MM.1S (cell line): ENCODE data around the gene KCNH1.

ENCODE experiments used
- DNase-seq: peaks from one replicate; pipeline ENCODE4 v3.0.0-alpha.2; 2015
- H2AFZ ChIP-seq: fragments of 300-600 bp; sonication (generic); 2 replicates; pipeline ENCODE4 v1.6.0; 2016; ENCODE audit warnings: antibody characterized with exemption, low read length
- H3F3A ChIP-seq: fragments of 300-600 bp; sonication (generic); 2 replicates; pipeline ENCODE4 v1.6.1; 2016; ENCODE audit warnings: mild to moderate bottlenecking, antibody characterized with exemption, low read length, moderate library complexity, mixed read lengths; ENCODE audit not compliant: insufficient read depth
- H3K27ac ChIP-seq: fragments of 300-600 bp; sonication (generic); 2 replicates; pipeline ENCODE4 v1.5.1; 2016; ENCODE audit warnings: mild to moderate bottlenecking, low read length
- H3K27me3 ChIP-seq: fragments of 300-600 bp; sonication (generic); replicated peaks from 2 replicates; pipeline ENCODE4 v1.6.0; 2016; ENCODE audit warnings: low read length; ENCODE audit not compliant: insufficient read depth
- H3K36me3 ChIP-seq: fragments of 300-600 bp; sonication (generic); replicated peaks from 2 replicates; pipeline ENCODE4 v1.6.1; 2016; ENCODE audit warnings: mild to moderate bottlenecking, low read length, mixed read lengths; ENCODE audit not compliant: insufficient read depth
- H3K4me1 ChIP-seq: fragments of 300-600 bp; sonication (generic); 2 replicates; pipeline ENCODE4 v1.6.1; 2016; ENCODE audit warnings: low read length, mixed read lengths
- H3K4me2 ChIP-seq: fragments of 300-600 bp; sonication (generic); 2 replicates; pipeline ENCODE4 v1.6.0; 2016; ENCODE audit warnings: low read depth, low read length
- H3K4me3 ChIP-seq: fragments of 300-600 bp; sonication (generic); 2 replicates; pipeline ENCODE4 v1.5.1; 2016; ENCODE audit warnings: low read length, mixed read lengths
- H3K79me2 ChIP-seq: fragments of 300-600 bp; sonication (generic); 2 replicates; pipeline ENCODE4 v1.6.1; 2016; ENCODE audit warnings: mixed run types, low read length, mixed read lengths
- H3K9ac ChIP-seq: fragments of 300-600 bp; sonication (generic); 2 replicates; pipeline ENCODE4 v1.6.1; 2016; ENCODE audit warnings: low read length, mixed read lengths
- H3K9me2 ChIP-seq: fragments of 300-600 bp; sonication (generic); replicated peaks from 2 replicates; pipeline ENCODE4 v1.6.1; 2016; ENCODE audit warnings: mild to moderate bottlenecking, low read length, mixed read lengths; ENCODE audit not compliant: insufficient read depth
- H3K9me3 ChIP-seq: fragments of 300-600 bp; sonication (generic); replicated peaks from 2 replicates; pipeline ENCODE4 v1.6.1; 2016; ENCODE audit warnings: mild to moderate bottlenecking, low read length, mixed read lengths; ENCODE audit not compliant: insufficient read depth
- H4K20me1 ChIP-seq: fragments of 300-600 bp; sonication (generic); 2 replicates; pipeline ENCODE4 v1.6.1; 2016; ENCODE audit warnings: mild to moderate bottlenecking, low read length, moderate library complexity, mixed read lengths; ENCODE audit not compliant: insufficient read depth
- CTCF ChIP-seq: fragments of 300-600 bp; sonication (generic); IDR thresholded peaks from 2 replicates; pipeline ENCODE4 v1.5.1; 2016; ENCODE audit warnings: antibody characterized with exemption, low read length, mixed read lengths
- EZH2 ChIP-seq: fragments of 300-600 bp; sonication (generic); optimal IDR thresholded peaks from 2 replicates; pipeline ENCODE3; 2017; ENCODE audit warnings: low read depth, mild to moderate bottlenecking, antibody characterized with exemption, low read length, mixed read lengths
- EZH2phosphoT487 ChIP-seq: fragments of 300-600 bp; sonication (generic); IDR thresholded peaks from 2 replicates; pipeline ENCODE4 v1.6.1; 2018; ENCODE audit warnings: antibody characterized with exemption, low read length

Gene KCNH1

GRCh38 chr1:210855440-210855839, 278.5 kb downstream of the KCNH1 start:
- Histone ChIP-seq H3K36me3 (no peaks in the 10 kb centered on the region), H3K4me3 (no peak overlapping the region), H2AFZ (no peak overlapping the region), H3K27ac (no peak overlapping the region), H4K20me1 (no peaks in the 10 kb centered on the region), H3K9ac (no peak overlapping the region), H3K27me3 (no peaks in the 10 kb centered on the region), H3K9me3 (no peaks in the 10 kb centered on the region), H3K79me2 (no peaks in the 10 kb centered on the region), H3F3A (no peaks in the 10 kb centered on the region), H3K9me2 (no peaks in the 10 kb centered on the region), H3K4me1 (no peaks in the 10 kb centered on the region), H3K4me2 (no peak overlapping the region)
- DNase-seq = no peak
- TF ChIP-seq CTCF (no peak), EZH2phosphoT487 (no peak)

- H3K27ac ChIP-seq = no peak overlapping the region
- no peak for TF ChIP-seq EZH2phosphoT487
- no peak for TF ChIP-seq CTCF
- no peak for TF ChIP-seq EZH2
- H3K4me3 ChIP-seq = no peak overlapping the region
- no peak for DNase-seq
- no peaks in the 10 kb centered on the region for H3K4me1 ChIP-seq
- H3K36me3 ChIP-seq = no peaks in the 10 kb centered on the region
- H3K4me2 ChIP-seq = no peak overlapping the region
- no peak overlapping the region for H2AFZ ChIP-seq
- no peaks in the 10 kb centered on the region for H3K9me3 ChIP-seq
- H3K27me3 ChIP-seq = no peaks in the 10 kb centered on the region
- no peaks in the 10 kb centered on the region for H3K79me2 ChIP-seq
- no peaks in the 10 kb centered on the region for H3F3A ChIP-seq
- H3K9ac ChIP-seq = no peak overlapping the region
- H3K9me2 ChIP-seq = no peaks in the 10 kb centered on the region
- no peaks in the 10 kb centered on the region for H4K20me1 ChIP-seq
These were observed 280.7 kb downstream of the KCNH1 start for GRCh38 chr1:210853276-210853675.

- H2AFZ ChIP-seq = no peak overlapping the region
- no peak overlapping the region for H3K4me2 ChIP-seq
- no peaks in the 10 kb centered on the region for H4K20me1 ChIP-seq
- H3K4me1 ChIP-seq = no peaks in the 10 kb centered on the region
- H3K4me3 ChIP-seq = no peak overlapping the region
- no peaks in the 10 kb centered on the region for H3K27me3 ChIP-seq
- no peaks in the 10 kb centered on the region for H3K36me3 ChIP-seq
- no peak overlapping the region for H3K27ac ChIP-seq
- no peaks in the 10 kb centered on the region for H3K9me3 ChIP-seq
- no peaks in the 10 kb centered on the region for H3F3A ChIP-seq
- no peak for DNase-seq
- H3K9me2 ChIP-seq = no peaks in the 10 kb centered on the region
- no peaks in the 10 kb centered on the region for H3K79me2 ChIP-seq
- no peak overlapping the region for H3K9ac ChIP-seq
- TF ChIP-seq EZH2 = no peak
- no peak for TF ChIP-seq CTCF
- no peak for TF ChIP-seq EZH2phosphoT487
These were observed 283.4 kb downstream of the KCNH1 start for GRCh38 chr1:210850556-210850955.

GRCh38 chr1:210848474-210848873, 285.5 kb downstream of the KCNH1 start:
- no peaks in the 10 kb centered on the region for H3K9me2 ChIP-seq
- no peaks in the 10 kb centered on the region for H3K9me3 ChIP-seq
- no peaks in the 10 kb centered on the region for H3K4me1 ChIP-seq
- no peaks in the 10 kb centered on the region for H3F3A ChIP-seq
- DNase-seq = no peak
- H3K27me3 ChIP-seq = no peaks in the 10 kb centered on the region
- no peaks in the 10 kb centered on the region for H3K36me3 ChIP-seq
- H3K27ac ChIP-seq = no peak overlapping the region
- no peak overlapping the region for H3K4me2 ChIP-seq
- no peak overlapping the region for H2AFZ ChIP-seq
- no peaks in the 10 kb centered on the region for H3K79me2 ChIP-seq
- TF ChIP-seq EZH2phosphoT487 (no peak), CTCF (no peak), EZH2 (no peak)
- no peak overlapping the region for H3K9ac ChIP-seq
- H4K20me1 ChIP-seq = no peaks in the 10 kb centered on the region
- no peak overlapping the region for H3K4me3 ChIP-seq
